Gastrocnemius medialis (tissue), 4 donors: ENCODE data around the gene RPEL1.

Experiments used
- CTCF ChIP-seq, 5 experiments: fragments of 450-650 bp in 3 of 5; fragments of 200-600 bp in 2 of 5; sonication (generic) in 2 of 5; IDR thresholded peaks in 4 of 5; conservative IDR thresholded peaks in 1 of 5; 1 replicate in 4 of 5; 2 replicates in 1 of 5; pipeline ENCODE4 v1.5.1; 2016 to 2019; ENCODE audit warnings: antibody characterized with exemption in 5 of 5, mild to moderate bottlenecking in 3 of 5, moderate library complexity in 3 of 5
- POLR2A ChIP-seq, 2 donors: fragments of 450-650 bp; IDR thresholded peaks; one replicate each; pipeline ENCODE4 v1.6.1; 2017; ENCODE audit warnings: antibody characterized with exemption in 2 of 2, mild to moderate bottlenecking in 2 of 2, moderate library complexity in 2 of 2

- TF ChIP-seq CTCF (IDR thresholded peaks at IDR 0.05 in 4 of 5, conservative IDR thresholded peaks at IDR 0.05 in 1 of 5) (no peak), POLR2A (IDR thresholded peaks at IDR 0.05) (no peak)
Observed at GRCh38 chr10:103232131-103232673, 13.5 kb upstream of the RPEL1 start.
